Body of pancreas (tissue), 4 donors: ENCODE results near the gene VMP1. TPM values are rescaled to one million over a fixed set of nuclear protein-coding genes. Genes with fewer than 3 reads are reported as not detected.

Experiments
- ATAC-seq: fragments of 150-250 bp; one replicate; pipeline ENCODE4 v1.9.1; 2016
- DNase-seq, 4 donors: peaks; one replicate each; pipeline ENCODE4 v3.0.0-alpha.2; 2019
- H3K27ac ChIP-seq, 4 donors: fragments of 200-600 bp; sonication (generic); 1 replicate in 3 of 4; 2 replicates in 1 of 4; pipeline versions ENCODE4 v1.5.1 to v1.6.1; 2016 to 2019; ENCODE audit warnings: mild to moderate bottlenecking in 1 of 4, mixed read lengths in 1 of 4, moderate library complexity in 1 of 4
- H3K27me3 ChIP-seq, 2 donors: fragments of 200-600 bp; sonication (generic); one replicate each; pipeline ENCODE4 v1.6.0; 2016; ENCODE audit warnings: mild to moderate bottlenecking in 1 of 2
- H3K36me3 ChIP-seq, 2 donors: fragments of 200-600 bp; sonication (generic); replicated peaks in 1 of 2; 2 replicates each; pipeline ENCODE4 v1.5.1; 2016; ENCODE audit warnings: low read depth in 2 of 2; ENCODE audit not compliant: insufficient read depth in 1 of 2
- H3K4me1 ChIP-seq: fragments of 200-600 bp; sonication (generic); one replicate; pipeline ENCODE4 v1.6.0; 2016
- H3K4me3 ChIP-seq, 2 donors: fragments of 200-600 bp; sonication (generic); 1 replicate in 1 of 2; 2 replicates in 1 of 2; pipeline ENCODE4 v1.5.1; 2016 to 2019
- H3K9me3 ChIP-seq, 3 donors: fragments of 200-600 bp; sonication (generic); 1 replicate in 2 of 3; 2 replicates in 1 of 3; pipeline ENCODE4 v1.5.1; 2016
- CTCF ChIP-seq, 7 experiments: fragments of 450-650 bp in 4 of 7; fragments of 200-600 bp in 3 of 7; sonication (generic) in 3 of 7; IDR thresholded peaks; one replicate each; pipeline ENCODE4 v1.5.1; 2016 to 2019; ENCODE audit warnings: antibody characterized with exemption in 7 of 7
- POLR2A ChIP-seq, 3 donors: fragments of 450-650 bp; IDR thresholded peaks; one replicate each; pipeline ENCODE4 v1.6.1; 2016; ENCODE audit warnings: antibody characterized with exemption in 3 of 3, mild to moderate bottlenecking in 2 of 3
- WGBS, 2 donors: methylation state at CpG; one replicate each; pipeline ENCODE4 v1.1.5; 2017; 5-methylcytosine and 5-hydroxymethylcytosine counted together
- intact Hi-C: fragments of 100-400 bp; cut with DNase I; formaldehyde crosslinking; loops from one replicate; pipeline ENCODE4 v1.15.1; 2023
- total RNA-seq, 2 donors: library from RNA; depleted of rRNA; stranded (reverse); fragments of >200 nt; gene quantifications; one replicate each; pipeline ENCODE4 v1.1.0, GENCODE V29; 2016

The VMP1 gene
- total RNA-seq, 2 donors from 2014 or later: 174 to 259 TPM

- Histone ChIP-seq H3K36me3 (no peaks in the 10 kb centered on the region), H3K4me1 (peaks cover 48% of the 10 kb centered on the region), H3K27me3 (no peaks in the 10 kb centered on the region), H3K4me3 (peak overlapping the region; percentile 38 to 51), H3K27ac (peak overlapping the region; percentile 93 to 100 (median 96)), H3K9me3 (no peaks in the 10 kb centered on the region)
- ATAC-seq: peak; percentile 83
- intact Hi-C loops: no loop called here
- DNase-seq: peak; percentile 88 to 97 (median 92)
- TF ChIP-seq POLR2A (IDR thresholded peaks at IDR 0.05) (peak; percentile 81 to 100 (median 99)), CTCF (IDR thresholded peaks at IDR 0.05) (peak in 3 of 7 experiments; percentile 5 to 11 (median 7))
- 3 to 5% methylated on average over 8 of the region's 8 CpGs for WGBS, 2 donors
These were observed 130.0 kb downstream of the VMP1 start for GRCh38 chr17:59837308-59838051.

- no peaks in the 10 kb centered on the region for H3K36me3 ChIP-seq
- H3K27me3 ChIP-seq: no peaks in the 10 kb centered on the region
- H3K9me3 ChIP-seq: no peaks in the 10 kb centered on the region
- H3K27ac ChIP-seq: peak overlapping the region; percentile 93 to 100 (median 96)
- ATAC-seq (no peak), DNase-seq (peak in 3 of 4 donors; percentile 40 to 49 (median 43))
- intact Hi-C loops: no loop called here
- TF ChIP-seq POLR2A (IDR thresholded peaks at IDR 0.05) (no peak), CTCF (IDR thresholded peaks at IDR 0.05) (peak in 1 of 7 experiments; percentile 0)
- 4 to 7% methylated on average over 8 of the region's 8 CpGs for WGBS, 2 donors
- peak overlapping the region; percentile 38 to 51 for H3K4me3 ChIP-seq
- peaks cover 50% of the 10 kb centered on the region for H3K4me1 ChIP-seq
These were observed 130.8 kb downstream of the VMP1 start for GRCh38 chr17:59838052-59838916.

GRCh38 chr17:59839651-59840328, 132.3 kb downstream of the VMP1 start:
- no peak for TF ChIP-seq CTCF (IDR thresholded peaks at IDR 0.05)
- no peak for TF ChIP-seq POLR2A (IDR thresholded peaks at IDR 0.05)
- Histone ChIP-seq H3K27ac (peak overlapping the region; percentile 93 to 100 (median 96)), H3K36me3 (no peaks in the 10 kb centered on the region), H3K4me3 (peak overlapping the region; percentile 38 to 51), H3K4me1 (peaks cover 62% of the 10 kb centered on the region), H3K9me3 (no peaks in the 10 kb centered on the region), H3K27me3 (no peaks in the 10 kb centered on the region)
- DNase-seq (no peak), ATAC-seq (no peak)
- intact Hi-C loops: no loop called here
- 16 to 22% methylated on average over 6 of the region's 6 CpGs for WGBS, 2 donors

- no peaks in the 10 kb centered on the region for H3K27me3 ChIP-seq
- ATAC-seq (no peak), DNase-seq (peak in 1 of 4 donors; percentile 16)
- no peaks in the 10 kb centered on the region for H3K9me3 ChIP-seq
- peak overlapping the region; percentile 38 to 51 for H3K4me3 ChIP-seq
- peak overlapping the region; percentile 93 to 100 (median 96) for H3K27ac ChIP-seq
- 26 to 29% methylated on average over 4 of the region's 4 CpGs for WGBS, 2 donors
- H3K36me3 ChIP-seq: no peaks in the 10 kb centered on the region
- peaks cover 62% of the 10 kb centered on the region for H3K4me1 ChIP-seq
- peak in 2 of 3 donors; percentile 2 to 19 for TF ChIP-seq POLR2A (IDR thresholded peaks at IDR 0.05)
- TF ChIP-seq CTCF (IDR thresholded peaks at IDR 0.05): no peak
- intact Hi-C loops: no loop called here
These were observed 133.1 kb downstream of the VMP1 start for GRCh38 chr17:59840329-59841090.
